HG03575 (cell line): ENCODE results near the gene DNHD1.

Experiments
- ATAC-seq: cut with Tn5 transposase; IDR thresholded peaks from one replicate; pipeline ENCODE4 v1.9.1; 2021; ENCODE audit not compliant: unreplicated experiment, insufficient number of reproducible peaks, low FRiP score; ENCODE audit errors: extremely low read depth

Gene DNHD1

GRCh38 chr11:6497069-6497839 is at the start of gene DNHD1:
Gene DNHD1, plus strand, starts transcription at chr11:6497280. Its CDS starts 936 bp downstream, at chr11:6498216.
- no peak for ATAC-seq

- no peak for ATAC-seq
Observed at GRCh38 chr11:6448574-6448973, 48.5 kb upstream of the DNHD1 start.

DNA sequence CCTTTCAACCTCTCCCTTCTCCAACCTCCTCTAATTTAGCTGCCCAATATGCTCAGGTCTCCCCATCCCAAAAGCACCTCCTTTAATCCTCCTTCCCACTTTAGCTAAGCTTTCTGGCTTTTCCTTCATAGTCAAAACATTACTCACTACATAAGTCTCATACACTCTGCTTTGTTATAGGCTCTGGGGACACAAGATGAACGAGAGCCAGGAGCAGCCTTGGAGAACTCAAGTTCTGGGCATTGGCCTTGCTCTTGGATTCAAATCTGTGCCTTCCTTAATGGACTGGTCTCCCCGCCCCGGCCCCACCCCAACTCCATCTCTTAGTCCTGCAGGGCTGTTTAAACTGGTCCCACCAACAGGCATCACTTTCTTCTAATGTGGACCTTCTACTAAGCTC is 44.9 kb upstream of the DNHD1 start:
- no peak for ATAC-seq

GRCh38 chr11:6453152-6453551 is 43.9 kb upstream of the DNHD1 start:
- ATAC-seq: no peak

DNA sequence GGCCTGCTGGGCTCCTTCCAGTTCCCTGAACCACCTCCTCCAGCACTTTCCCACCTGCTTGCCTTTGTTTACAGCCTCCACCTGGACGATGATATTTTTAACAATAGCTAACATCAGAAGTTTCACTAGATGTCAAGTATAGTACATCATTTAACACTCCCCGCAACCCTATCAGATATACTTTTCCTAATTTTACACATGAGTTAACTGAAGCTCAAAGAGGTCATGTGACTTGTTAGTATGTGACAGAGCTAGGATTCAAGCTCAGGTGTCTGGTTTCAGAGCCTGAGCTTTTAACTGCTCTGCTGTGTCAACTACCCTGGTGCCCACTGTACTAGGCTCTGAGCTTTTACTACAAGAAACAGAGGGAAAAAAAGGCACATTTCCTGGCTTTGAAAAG is 42.0 kb upstream of the DNHD1 start:
- no peak for ATAC-seq

- ATAC-seq: no peak
Observed at GRCh38 chr11:6456361-6457073, 40.6 kb upstream of the DNHD1 start.

GRCh38 chr11:6457581-6458320 is 39.3 kb upstream of the DNHD1 start:
- no peak for ATAC-seq

- ATAC-seq: no peak
Observed at GRCh38 chr11:6458352-6459098, 38.6 kb upstream of the DNHD1 start.

DNA sequence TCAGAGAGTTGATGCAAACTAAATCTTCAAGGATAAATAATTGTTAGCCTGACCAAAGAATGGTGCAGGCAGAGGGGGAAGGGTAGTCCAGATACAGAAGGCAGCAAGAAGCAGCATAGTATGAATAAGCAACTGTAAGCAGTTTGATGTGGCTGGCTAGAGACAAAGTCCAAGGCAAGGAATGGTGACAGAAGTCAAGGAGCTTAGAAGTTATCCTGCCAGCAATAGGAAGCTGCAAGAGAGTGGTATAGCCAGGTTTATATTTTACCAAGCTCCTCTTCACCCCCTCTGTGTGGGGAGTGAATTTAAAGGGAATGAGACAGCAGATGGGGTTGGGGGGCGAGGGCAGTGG is 38.0 kb upstream of the DNHD1 start:
- no peak for ATAC-seq

DNA sequence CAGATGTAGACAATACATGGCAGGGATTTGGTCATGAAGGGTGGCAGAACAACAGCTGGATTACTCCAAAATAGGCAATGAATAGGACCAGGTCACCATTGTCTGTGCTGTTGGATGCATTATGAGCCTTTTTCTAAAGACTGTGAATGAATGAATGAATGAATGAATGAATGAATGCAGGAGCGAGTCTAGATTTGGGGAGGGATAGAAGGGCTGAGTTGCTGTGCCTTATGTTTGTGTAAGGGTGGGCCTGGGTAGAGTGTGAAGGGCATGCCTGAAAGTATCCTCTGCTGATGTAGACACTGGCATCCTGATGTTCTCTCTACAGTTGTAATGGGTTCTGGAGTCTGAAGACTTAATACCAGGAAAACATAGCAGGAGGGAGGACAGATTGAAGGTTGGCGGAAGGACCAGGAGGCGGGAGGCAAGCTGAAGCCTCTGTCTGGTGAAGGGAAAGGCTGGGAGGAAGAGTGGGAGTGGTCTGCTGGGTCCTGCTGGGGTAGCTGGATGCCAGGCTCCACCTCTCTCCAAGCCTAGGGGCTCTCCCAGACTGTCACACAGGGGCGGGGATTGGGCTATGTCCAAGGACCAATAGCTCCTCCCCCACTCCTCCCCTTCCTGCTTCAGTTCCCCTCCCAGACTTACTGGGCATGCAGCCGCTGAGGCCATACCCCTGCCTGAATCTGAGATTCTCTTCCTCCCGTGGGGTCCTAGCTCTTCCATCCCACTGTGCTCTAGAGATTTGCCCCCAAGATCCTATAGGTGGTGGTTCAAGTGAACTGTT is 28.2 kb upstream of the DNHD1 start:
- ATAC-seq: peak; percentile 59

- no peak for ATAC-seq
Observed at GRCh38 chr11:6469599-6469998, 27.5 kb upstream of the DNHD1 start.

DNA sequence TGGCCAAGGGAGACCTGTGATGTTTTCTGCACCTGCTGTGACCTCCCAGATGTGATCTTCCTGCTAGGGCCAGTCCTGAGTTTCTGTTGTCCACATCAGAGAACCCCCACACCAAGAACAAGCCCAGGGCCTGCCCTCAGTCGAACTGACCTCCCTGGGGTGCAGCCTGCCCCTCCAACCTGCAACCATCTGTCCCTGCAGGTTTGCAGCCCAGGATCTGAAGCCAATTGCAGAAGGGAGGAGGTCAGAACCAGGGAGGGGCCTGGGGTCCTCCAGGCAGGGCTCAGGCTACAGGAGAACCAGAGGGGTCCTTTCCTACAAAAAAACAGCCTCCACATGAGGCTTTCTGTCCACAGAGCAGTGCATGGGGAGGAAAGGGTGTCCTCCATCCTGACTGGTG is 24.1 kb upstream of the DNHD1 start:
- no peak for ATAC-seq

DNA sequence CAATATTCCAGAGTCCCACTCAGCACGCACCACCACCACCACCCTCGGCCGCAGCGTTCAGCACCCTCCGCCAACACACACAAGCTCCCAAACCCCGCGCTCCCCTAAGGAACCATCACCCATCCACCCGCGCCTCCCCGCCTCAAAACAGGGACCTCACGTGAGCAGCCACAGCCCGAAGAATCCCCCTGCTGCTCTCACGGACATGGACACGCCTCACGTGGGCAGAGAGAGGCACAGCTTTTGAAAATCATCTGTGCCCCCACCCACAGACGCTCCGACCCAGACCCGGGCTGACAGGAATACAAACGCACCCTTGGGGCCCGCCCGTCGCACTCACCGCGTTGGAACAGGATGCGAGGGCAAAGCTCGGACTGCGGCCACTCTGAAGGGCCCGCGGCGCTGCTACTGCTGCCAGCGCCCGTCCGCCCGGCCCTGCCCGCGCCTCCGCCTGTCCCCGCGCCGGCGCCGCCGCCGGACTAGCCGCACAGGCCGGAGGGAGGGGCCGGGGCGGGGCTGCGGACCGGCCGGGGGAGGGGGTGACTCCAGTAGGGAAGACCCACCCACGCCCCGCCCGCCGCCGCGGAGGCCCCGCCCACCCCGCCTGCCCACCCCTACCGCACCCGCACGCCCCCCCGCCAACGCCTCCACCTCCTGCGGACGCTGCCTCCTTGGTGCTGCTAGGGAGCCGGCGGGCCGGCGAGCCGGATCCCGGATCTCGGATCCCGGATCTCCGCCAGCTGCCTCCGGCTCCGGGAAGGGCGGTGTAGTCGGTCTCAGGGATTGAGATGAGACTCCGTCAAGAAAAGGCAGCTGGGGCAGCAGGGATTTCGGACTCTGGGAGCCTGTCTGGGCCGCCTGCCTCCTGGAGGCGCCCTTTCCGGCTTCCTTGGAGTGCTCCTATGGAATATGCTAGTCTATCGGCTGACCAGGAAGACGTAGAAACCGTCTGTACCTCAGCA is 23.3 kb upstream of the DNHD1 start, which contains the start of gene TRIM3:
TSS of gene TRIM3 (minus strand) at position 491 of the 962 bp plus-strand sequence. CDS start 8,246 bp downstream, outside the sequence.
- ATAC-seq: no peak

GRCh38 chr11:6474413-6474792 is 22.7 kb upstream of the DNHD1 start:
- no peak for ATAC-seq

DNA sequence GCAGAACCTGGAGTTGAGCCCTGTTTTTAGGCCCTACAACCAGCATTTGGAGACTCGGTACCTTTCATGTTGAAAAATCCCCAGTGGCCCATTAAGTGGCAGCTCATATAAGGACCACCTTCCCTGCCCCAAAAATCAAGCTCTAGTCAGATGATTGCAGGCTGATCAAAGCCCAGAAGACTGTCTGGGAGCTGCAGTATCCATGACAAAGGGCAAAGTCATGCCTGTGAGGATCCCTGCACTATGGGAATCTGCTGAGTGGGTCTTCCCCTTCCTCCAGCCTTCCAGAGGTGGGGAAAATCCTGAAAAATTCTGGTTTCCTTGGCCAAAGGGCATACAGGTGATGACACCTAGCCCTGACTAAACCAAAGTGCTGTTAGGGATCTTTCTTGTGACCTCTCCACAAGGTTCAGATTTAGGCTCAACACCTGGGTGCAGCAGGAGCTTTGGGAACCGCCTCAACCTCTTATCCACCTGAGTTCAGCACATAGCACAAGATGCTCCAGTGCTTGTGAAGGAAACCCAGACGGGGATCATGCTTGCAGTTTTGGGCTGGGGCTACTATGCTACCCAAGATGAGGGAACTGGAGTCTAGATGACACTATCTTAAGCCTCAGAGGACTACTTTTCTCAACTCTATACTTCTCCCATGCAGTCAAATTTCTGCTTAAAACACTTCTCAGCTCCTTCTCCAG is 22.1 kb upstream of the DNHD1 start:
- no peak for ATAC-seq

GRCh38 chr11:6475936-6476335 is 21.1 kb upstream of the DNHD1 start:
- ATAC-seq: no peak

GRCh38 chr11:6476571-6476970 is 20.5 kb upstream of the DNHD1 start:
- ATAC-seq: no peak
